HG03064 (cell line): Measurements from ENCODE around the gene HSPA13.
"Not testable (repeated sequence)": the region's sequence is repeated elsewhere in the genome, so short reads cannot be mapped to it uniquely, and the experiment has no call there.

Experiments used
- ATAC-seq: cut with Tn5 transposase; IDR thresholded peaks from one replicate; pipeline ENCODE4 v1.9.1; 2021; ENCODE audit warnings: low read depth; ENCODE audit not compliant: unreplicated experiment

Gene HSPA13, protein sequence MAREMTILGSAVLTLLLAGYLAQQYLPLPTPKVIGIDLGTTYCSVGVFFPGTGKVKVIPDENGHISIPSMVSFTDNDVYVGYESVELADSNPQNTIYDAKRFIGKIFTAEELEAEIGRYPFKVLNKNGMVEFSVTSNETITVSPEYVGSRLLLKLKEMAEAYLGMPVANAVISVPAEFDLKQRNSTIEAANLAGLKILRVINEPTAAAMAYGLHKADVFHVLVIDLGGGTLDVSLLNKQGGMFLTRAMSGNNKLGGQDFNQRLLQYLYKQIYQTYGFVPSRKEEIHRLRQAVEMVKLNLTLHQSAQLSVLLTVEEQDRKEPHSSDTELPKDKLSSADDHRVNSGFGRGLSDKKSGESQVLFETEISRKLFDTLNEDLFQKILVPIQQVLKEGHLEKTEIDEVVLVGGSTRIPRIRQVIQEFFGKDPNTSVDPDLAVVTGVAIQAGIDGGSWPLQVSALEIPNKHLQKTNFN

DNA sequence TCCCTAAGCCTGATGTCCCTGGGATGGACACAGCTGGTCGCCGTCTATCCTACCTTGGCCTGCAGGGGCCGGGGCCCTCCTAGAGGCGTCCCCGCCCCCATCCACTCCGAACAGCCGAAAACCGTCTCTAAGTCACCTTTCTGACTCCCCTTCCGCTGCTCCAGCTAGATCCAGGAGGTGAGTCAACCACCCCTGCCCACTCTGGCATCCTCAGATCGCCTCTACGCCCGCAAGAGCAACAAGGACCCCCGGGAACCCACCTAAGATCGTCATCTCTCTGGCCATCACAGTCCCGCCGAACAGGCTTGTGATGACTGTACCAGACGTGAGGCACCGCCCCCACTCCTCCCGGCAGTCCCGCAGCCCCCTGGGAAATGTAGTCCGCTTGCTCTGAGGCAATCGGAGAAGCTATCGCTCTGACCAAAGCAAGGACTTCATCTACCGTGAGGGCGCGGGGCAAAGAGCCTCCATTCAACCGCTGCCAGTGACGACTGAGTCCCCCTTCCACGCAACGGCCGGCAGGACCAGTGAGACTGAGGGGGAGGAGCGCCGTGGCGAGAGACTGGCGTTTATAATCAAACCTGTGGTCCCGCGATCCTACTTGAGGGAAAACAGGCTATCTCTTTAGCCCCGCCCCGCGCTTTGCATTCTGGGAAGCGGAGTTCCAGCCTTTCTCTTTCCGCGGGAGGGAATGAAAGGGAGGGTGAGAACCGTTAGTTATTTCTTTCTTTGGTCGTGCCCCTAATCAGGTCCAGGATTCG, at the start of gene HSPA13:
TSS of gene HSPA13 (minus strand) at position 312 of the 761 bp plus-strand sequence. CDS start at position 285, 27 bp downstream.
- ATAC-seq = peak; percentile 94

DNA sequence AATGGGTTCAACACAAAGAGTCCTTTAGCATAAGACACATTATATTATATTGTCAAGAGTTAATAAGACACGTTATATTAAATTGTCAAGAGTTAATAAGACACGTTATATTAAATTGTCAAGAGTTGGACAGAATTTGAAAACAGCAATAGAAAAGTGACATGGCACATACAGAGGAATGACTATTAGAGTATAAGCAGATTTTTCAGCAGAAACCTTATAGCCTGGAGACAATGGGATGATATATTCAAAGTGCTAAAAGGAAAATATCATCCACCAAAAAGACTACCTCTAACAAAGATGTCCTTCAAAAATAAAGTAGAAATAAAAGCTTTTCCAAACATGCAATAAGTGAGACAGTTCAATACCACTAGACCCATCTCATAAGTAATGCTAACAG, 36.0 kb upstream of the HSPA13 start:
- no peak for ATAC-seq

DNA sequence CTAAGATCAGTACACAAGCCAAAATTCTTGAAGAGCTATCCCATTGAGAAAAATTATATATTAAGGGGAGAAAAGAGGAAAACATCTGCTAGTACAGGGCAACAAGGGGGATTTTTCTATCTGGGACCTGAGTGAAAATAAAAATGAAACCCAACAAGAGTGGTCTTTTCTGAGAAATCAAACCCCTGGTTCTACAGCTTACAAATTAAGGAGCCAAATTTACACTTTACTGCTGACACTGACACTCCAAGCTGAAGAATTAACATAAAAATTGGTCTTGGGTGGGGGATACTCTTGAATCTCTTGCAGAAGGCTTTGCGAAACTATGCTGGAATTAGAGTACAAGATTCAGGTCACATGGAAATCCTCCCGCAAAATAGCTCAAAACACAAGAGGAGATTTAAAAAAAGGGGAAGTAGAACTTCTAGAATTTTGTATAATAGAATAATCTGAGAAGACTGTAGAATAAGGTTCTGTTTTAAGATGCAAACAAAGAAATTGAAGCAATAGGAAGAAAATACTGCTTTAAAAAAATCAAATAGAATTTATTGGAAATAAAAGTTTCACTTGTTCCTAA, 32.1 kb upstream of the HSPA13 start:
- ATAC-seq = no peak

DNA sequence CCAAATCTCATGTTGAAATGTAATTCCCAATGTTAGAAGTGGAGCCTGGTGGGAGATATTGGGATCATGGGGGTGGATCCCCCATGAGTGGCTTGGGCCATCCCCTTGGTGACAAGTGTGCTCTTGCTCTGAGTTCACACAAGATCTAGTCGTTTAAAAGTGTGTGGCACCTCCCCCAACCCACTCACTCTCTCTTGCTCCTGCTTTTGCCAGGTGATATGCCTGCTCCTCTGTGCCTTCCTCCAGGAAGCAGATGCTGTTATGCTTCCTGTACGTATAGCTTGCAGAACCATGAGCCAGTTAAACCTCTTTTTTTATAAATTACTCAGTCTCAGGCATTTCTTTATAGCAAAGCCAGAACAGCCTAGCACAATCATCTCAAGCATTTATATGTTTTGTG, 23.0 kb upstream of the HSPA13 start:
- no peak for ATAC-seq

DNA sequence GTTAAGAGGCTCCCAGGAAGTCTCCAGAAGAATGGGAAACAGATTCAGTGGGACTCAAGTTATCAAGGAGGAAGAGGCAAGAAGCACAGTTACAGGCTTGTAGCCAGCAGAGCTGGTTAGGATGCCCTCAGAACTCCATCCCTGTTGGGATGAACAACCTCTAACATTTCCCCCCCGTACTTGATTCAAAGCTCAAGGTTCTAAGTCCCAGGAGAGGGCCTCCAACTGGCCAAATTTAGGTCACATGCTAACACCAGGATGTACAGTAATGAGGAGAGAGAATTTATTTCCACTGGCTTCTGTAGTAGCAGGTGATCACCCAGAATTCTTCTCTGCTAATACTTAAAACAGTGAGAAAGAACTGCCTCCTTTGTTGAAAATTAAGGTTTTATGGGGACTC, 22.3 kb upstream of the HSPA13 start:
- ATAC-seq = no peak

DNA sequence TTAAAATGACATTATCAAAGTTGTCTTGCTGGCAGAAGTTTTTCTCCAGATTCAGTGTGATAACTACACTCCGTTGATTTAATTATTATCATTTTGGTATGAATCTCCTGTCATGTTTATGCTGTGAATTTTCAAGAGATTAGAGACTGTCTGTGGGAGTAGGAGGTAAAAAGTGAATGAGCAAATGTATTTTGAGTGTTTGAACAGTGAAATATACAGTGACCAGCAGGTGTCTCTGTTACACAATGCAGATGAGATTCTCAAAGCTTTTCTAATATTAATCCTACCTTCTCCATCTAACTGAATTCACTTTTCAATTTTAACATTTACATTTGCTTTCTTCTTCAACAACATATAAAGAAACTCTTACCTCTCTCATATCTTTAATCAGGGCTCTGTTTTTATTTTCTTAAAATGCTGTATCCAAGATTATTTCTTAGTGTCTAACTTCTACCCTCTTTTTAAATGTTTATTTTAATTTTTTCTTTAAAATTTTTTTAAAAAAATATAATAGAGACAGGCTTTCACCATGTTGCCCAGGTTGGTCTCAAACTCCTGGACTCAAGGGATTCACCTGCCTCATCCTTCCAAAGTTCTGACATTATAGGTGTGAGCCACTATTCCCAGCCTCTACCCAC, 20.9 kb upstream of the HSPA13 start:
- ATAC-seq = no peak

DNA sequence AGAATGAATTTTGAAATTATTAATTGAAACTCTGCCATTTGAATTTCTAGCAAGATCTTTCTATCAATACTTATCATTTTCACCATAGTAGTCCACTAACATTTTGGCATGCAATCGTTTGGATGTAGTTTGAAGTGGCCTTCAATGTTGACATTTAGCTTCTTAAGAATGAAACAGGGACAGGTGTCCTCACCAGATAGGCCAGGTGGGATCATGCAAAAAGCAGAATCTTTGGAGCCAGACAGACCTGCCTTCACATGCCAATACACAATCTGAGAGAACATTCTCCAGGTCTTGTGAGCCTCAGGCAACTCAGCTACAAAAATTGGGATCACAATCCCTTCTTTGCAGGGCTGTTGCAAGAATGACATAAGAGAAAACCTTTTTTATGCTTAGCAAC, 18.3 kb upstream of the HSPA13 start:
- ATAC-seq = no peak

DNA sequence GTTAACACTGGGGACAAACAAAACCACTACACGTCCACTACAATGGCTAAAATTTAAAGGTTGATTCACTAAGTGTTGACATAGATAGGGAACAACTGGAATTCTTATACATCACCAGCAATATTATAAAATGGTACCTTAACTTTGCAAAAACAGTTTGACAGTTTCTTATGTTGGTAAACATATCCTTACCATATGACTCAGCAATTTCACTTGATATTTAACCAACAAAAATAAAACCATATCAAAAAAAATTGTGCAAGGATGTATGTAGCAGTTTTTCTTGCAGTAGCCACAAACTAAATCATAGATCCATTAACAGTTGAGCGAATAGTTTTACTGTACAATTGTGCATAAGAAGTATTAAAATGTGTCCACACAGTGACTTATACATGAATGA, 5.3 kb upstream of the HSPA13 start:
- no peak for ATAC-seq

DNA sequence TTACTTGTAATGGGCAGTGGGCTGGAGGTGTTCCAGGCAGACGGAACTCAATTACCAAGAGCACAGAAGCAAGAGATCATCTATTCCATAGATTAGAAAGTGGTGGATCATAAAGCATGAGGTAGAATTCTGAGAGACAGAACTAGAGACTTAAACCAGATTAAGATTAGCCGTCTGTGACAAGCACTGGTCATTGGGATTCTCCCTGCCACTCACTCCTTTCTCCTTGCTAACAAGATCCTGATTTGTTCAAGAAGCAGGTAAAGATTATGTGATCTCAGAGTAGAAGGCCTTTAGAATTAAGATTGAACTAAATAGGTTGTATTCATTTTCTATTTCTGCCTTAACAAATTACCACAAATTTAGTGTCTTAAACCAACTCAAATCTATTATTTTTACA, 1.5 kb upstream of the HSPA13 start:
- no peak for ATAC-seq

DNA sequence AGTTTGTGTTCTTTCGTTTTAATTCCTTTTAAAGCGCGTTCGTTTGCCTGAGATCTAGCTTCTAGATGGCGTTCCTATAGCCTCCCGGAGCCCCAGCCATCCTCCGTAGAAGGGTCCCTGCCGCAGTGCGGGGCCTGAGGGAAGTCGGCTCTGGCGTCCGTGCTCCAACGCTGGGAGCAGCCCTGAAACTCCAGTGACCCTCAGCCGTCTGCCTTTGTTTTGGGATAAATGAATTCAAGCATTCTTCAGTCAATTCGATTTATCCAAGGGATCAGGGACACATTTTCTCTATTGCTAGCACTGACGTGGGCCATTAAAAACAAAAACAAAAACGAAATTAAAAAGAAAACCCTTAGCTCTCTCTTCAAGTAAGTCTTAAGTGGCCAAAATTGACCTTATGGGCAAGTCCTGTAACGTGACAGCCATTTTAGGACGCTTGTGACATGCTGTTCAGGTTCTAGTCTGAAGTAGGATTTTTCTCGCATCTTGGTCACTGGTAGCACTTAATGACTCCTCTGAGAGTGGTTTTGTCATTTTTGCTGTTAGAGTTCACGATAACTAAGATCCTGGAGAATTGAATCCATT, 742 bp upstream of the HSPA13 start:
- ATAC-seq = peak; percentile 28

DNA sequence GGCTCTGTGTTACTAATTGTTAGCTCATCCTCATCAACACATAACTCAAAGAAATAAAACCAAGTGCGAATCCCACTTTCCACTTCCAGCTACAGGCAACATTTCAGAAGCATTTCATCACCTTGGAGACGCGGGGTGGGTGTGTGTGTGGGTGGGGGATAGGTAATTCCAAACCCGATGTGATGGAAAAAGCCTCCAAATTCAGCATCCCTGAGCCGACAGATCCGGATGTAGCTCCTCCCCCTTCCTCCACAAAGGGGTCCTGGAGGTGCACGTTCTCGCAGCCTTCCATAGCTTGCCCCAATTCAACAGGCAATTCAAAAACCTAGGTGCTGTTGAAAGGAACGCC, 486 bp downstream of the HSPA13 start:
- ATAC-seq = peak; percentile 4

DNA sequence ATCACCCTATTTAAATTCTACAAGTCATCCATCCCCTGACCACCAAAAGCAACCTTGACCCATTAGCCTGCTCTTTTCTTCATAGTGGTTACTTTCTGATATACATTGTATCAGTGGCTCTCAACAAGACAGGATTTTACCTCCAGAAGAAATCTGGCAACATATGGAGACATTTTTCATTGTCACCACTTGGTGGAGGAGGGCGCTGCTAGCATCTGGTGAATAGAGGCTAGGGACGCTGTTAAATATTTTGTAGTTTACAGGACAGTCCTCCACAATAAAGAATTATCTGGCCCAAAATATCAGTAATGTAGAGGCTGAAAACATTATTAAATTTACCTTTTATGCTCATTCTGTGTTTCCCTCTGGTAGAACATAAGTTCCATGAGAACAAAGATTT, 6.1 kb downstream of the HSPA13 start:
- no peak for ATAC-seq

DNA sequence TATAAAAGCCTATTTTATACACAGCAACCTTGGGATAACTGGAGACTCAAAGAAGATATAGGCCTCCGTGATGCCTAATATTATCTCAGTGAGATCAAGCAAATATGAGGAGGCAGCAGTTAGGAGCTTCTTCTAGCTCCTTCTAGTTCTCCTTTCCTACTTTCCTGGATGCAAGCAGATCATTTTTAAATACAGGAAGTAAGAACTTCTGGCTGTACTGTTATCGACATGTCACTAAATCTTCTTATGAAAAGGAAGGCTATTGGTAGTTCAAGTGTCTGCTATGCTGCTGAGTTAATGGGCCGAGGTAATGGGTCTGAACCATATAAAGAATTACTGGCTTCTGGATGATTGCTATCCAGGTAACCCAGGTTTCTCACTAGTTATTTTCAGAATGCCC, 15.9 kb downstream of the HSPA13 start:
- ATAC-seq = no peak

DNA sequence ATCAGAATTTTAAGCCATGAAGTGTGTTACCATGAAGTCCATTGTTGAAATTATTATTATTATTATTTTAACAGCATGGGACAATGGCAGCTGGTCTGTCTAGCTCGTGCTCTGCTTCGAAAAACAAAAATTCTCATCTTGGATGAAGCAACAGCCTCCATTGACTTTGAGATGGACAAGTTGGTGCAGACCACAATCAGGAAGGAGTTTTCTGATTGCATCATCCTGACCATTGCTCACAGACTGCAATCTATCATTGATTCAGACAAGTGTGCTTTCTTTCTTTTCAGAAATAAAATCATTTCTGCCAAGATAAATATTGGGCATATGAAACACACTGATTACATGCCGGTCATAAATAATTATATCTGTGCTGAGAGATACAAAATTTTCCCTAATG, 21.0 kb downstream of the HSPA13 start:
- ATAC-seq = no peak

DNA sequence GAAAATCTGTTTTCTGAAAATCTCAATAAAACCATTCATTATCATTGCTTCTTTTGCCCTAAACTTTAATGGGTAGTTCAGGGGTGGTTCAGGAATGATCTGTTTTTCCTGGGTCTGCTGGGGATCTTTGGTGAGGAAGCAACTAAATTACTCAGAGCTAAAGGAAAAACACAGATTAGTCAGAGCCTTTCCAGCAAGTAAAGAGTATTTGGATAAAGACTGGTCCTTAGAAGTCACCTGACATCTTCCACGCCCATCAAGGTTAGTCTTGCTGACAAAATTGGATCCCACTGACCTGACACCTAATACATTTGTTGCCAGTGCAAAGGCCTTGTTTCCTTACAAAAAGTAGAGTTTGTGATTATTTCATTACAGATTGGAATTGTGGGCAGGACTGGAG, 24.2 kb downstream of the HSPA13 start:
- ATAC-seq = no peak

DNA sequence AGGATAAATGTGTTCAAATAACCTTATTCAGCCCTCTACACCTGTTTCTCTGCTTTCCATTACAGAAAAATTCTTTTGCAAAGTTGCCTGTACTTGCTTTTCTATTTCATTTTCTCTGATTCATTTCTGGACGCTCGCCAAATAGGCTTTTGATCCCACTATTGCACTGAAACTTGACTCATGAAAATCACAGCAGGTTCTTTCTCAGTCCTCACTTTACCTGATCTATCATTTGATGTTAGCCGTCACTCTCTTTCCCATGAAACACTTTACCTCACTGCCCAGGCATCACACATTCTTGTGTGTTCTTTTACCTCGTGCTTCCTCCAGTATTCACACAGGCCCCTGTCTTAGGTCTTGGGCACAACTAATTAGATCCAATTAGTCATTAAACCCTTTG, 26.2 kb downstream of the HSPA13 start:
- no peak for ATAC-seq

DNA sequence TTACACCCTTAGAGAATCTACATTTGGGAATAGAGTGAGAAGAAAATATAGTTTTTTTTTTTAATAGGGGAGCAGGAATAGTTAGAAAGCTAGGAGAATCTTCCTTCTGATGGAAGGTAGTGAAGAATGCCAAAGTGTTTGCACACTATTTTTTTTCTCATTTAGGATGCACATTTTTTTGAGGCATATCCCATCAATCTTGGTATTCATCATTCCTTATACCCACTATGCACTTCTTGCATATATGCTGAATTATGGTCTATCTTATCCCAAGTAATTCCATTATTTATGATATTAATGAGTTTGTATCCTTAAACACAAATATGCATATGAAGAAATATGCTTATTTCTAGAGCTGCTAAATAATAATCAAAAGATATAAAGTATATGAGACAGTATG, 28.4 kb downstream of the HSPA13 start:
- ATAC-seq = no peak

DNA sequence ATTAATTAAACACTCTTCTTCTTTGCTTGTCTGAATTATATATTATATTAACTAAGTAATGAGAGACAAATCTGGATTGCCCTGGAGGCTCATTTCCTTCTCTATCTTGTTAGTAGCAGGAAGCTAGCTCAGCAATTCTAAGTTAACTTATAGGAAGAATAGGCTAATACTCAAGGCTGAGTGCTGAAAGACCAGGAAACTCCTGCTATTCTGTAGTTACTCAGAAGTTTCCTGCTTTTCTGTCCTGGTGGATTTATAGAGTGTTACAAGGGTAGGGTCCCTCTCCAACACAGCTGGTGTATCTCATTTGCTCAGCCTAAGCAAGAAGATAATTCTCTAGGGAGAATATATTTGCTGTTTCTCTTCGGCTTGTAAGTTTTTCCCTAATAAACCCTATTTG, 29.2 kb downstream of the HSPA13 start:
- no peak for ATAC-seq

DNA sequence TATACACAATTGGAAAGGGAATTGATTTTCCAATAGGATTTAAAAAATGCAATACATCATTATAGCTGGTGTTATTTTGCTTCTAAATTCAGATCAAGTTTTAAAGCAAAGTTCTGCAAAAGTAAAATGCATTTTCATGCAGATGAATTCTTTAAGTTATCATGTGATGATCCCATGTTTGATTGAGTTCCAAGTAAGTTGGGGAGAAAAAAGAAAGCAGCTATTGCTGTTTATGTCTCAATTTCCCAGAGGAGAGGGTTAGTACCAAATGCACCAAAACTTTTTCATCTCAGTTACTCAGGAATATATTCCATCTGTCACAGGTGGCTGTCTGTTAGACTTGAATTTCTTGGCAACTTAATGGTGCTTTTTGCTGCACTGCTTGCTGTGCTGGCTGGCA, 29.7 kb downstream of the HSPA13 start:
- ATAC-seq = no peak

DNA sequence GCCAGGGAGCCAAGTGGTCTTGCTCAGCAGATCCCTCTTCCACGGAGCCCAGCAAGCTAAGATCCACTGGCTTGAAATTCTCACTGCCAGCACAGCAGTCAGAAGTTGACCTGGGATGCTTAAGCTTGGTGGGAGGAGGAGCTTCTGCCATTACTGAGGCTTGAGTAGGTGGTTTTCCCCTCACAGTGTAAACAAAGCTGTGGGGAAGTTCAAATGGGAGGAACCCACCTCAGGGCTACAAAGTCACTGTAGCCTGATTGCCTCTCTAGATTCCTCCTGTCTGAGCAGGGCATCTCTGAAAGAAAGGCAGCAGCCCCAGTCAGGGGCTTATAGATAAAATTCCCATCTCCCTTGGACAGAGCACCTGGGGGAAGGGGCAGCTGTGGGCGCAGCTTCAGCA, 55.6 kb downstream of the HSPA13 start:
- not testable (repeated sequence) for ATAC-seq

DNA sequence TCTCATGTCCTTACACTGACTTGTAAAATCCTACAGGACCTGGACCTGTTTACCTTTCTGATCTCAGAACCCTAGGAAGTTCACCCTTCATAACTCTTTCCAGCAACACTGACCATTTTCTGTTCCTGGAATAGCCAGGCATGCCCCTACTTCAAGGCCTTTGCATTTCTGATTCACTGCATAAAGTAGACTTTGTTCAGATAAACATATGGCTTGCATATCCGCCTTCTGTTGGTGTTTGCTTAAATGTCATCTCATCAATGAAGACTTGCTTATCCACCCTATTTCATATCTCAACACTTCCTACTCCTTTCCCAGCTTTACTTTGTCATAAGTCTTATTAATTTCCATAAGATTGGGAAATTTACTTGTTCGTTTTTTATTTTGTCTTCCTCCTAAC, 57.4 kb downstream of the HSPA13 start:
- ATAC-seq = no peak
